IMR-90 (cell line): ENCODE data around the gene MYOF. TPM values are rescaled to one million over a fixed set of nuclear protein-coding genes. Genes with fewer than 3 reads are reported as not detected.

Experiments used
- ATAC-seq: fragments of 200-7000 bp; cut with Tn5 transposase; 2 replicates; pipeline ENCODE4 v1.9.1; 2020; ENCODE audit warnings: low read depth, mild to moderate bottlenecking, moderate library complexity
- BruUV-seq: library from RNA; stranded (reverse); fragments of 400-500 nt; replicated peaks from 2 replicates; lab custom pipeline; 2021; lab: Mats Ljungman, UMichigan
- CTCF ChIA-PET: fragments of 300-600 bp; formaldehyde crosslinking; extraction: SDS; loops from one replicate; lab custom pipeline; 2021; ENCODE audit warnings: antibody characterized with exemption; lab: Yijun Ruan, JAX
- POLR2A ChIA-PET: fragments of 300-600 bp; sonication (Branson Sonifier 250); formaldehyde crosslinking; loops from one replicate; lab custom pipeline; 2022; ENCODE audit warnings: antibody characterized with exemption; ENCODE audit not compliant: unreplicated experiment; lab: Charles Lee
- DNase-seq: peaks from one replicate; pipeline ENCODE4 v3.0.0; 2013
- H2AFZ ChIP-seq: replicated peaks from 2 replicates; pipeline ENCODE3; 2013; ENCODE audit warnings: low read length, mild to moderate bottlenecking; ENCODE audit not compliant: poor library complexity
- H2AK5ac ChIP-seq: 2 replicates; pipeline ENCODE4 v1.6.1; 2013; ENCODE audit warnings: low read depth, low read length, inconsistent platforms
- H2AK9ac ChIP-seq: replicated peaks from 2 replicates; pipeline ENCODE3; 2013; ENCODE audit warnings: mild to moderate bottlenecking, low read depth, low read length, moderate library complexity; ENCODE audit not compliant: poor library complexity
- H2BK120ac ChIP-seq: 2 replicates; pipeline ENCODE4 v1.6.1; 2013; ENCODE audit warnings: low read depth, low read length, inconsistent platforms
- H2BK15ac ChIP-seq: 3 replicates; pipeline ENCODE4 v1.6.1; 2013; ENCODE audit warnings: low read depth, low read length, inconsistent platforms
- H2BK20ac ChIP-seq: 2 replicates; pipeline ENCODE4 v1.6.1; 2013; ENCODE audit warnings: low read depth, mild to moderate bottlenecking, inconsistent platforms, low read length, moderate library complexity
- H2BK5ac ChIP-seq: 2 replicates; pipeline ENCODE4 v1.6.1; 2013; ENCODE audit warnings: mild to moderate bottlenecking, low read depth, low read length, inconsistent platforms; ENCODE audit not compliant: poor library complexity, severe bottlenecking
- H3K14ac ChIP-seq: replicated peaks from 2 replicates; pipeline ENCODE4 v1.6.1; 2013; ENCODE audit warnings: low read depth, low read length, inconsistent platforms
- H3K18ac ChIP-seq: 2 replicates; pipeline ENCODE4 v1.6.1; 2013; ENCODE audit warnings: low read depth, low read length, control low read depth
- H3K23ac ChIP-seq: 2 replicates; pipeline ENCODE4 v1.6.1; 2013; ENCODE audit warnings: low read depth, low read length, inconsistent platforms
- H3K27ac ChIP-seq: 2 replicates; pipeline ENCODE4 v1.5.1; 2013; ENCODE audit warnings: mild to moderate bottlenecking, control low read depth, low read length; ENCODE audit not compliant: insufficient read depth
- H3K27me3 ChIP-seq: 2 replicates; pipeline ENCODE4 v1.6.1; 2013; ENCODE audit warnings: low read length; ENCODE audit not compliant: control insufficient read depth, insufficient read depth
- H3K36me3 ChIP-seq: 2 replicates; pipeline ENCODE4 v1.6.1; 2013; ENCODE audit warnings: low read length, mixed read lengths; ENCODE audit not compliant: control insufficient read depth, insufficient read depth
- H3K4ac ChIP-seq: 2 replicates; pipeline ENCODE4 v1.6.1; 2013; ENCODE audit warnings: low read depth, low read length, inconsistent platforms
- H3K4me1 ChIP-seq: 2 replicates; pipeline ENCODE4 v1.6.1; 2013; ENCODE audit warnings: low read length, mixed read lengths; ENCODE audit not compliant: control insufficient read depth, insufficient read depth
- H3K4me2 ChIP-seq: 2 replicates; pipeline ENCODE4 v1.6.1; 2013; ENCODE audit warnings: low read depth, mild to moderate bottlenecking, control low read depth, low read length, moderate library complexity
- H3K4me3 ChIP-seq: 2 replicates; pipeline ENCODE4 v1.5.1; 2013; ENCODE audit warnings: low read depth, mild to moderate bottlenecking, control low read depth, low read length, moderate library complexity; ENCODE audit not compliant: insufficient read depth
- H3K56ac ChIP-seq: 2 replicates; pipeline ENCODE4 v1.6.1; 2013; ENCODE audit warnings: low read length, inconsistent platforms; ENCODE audit not compliant: insufficient read depth; ENCODE audit errors: extremely low read depth
- H3K79me1 ChIP-seq, 2 experiments: 2 replicates each; pipeline ENCODE4 v1.6.1; 2013; ENCODE audit warnings: low read length in 2 of 2, inconsistent platforms in 1 of 2, low read depth in 1 of 2
- H3K9ac ChIP-seq: 2 replicates; pipeline ENCODE4 v1.6.1; 2013; ENCODE audit warnings: low read depth, low read length, control low read depth
- H3K9me1 ChIP-seq: 2 replicates; pipeline ENCODE4 v1.6.1; 2013; ENCODE audit warnings: low read length, inconsistent platforms; ENCODE audit not compliant: insufficient read depth
- H3K9me3 ChIP-seq: 2 replicates; pipeline ENCODE4 v1.6.1; 2013; ENCODE audit warnings: low read length; ENCODE audit not compliant: control insufficient read depth, insufficient read depth
- H4K20me1 ChIP-seq: 2 replicates; pipeline ENCODE4 v1.6.1; 2013; ENCODE audit warnings: low read length, inconsistent platforms; ENCODE audit not compliant: insufficient read depth
- H4K5ac ChIP-seq: 2 replicates; pipeline ENCODE4 v1.6.1; 2013; ENCODE audit warnings: mild to moderate bottlenecking, low read depth, low read length, control low read depth
- H4K8ac ChIP-seq, 2 experiments: 2 replicates each; pipeline ENCODE4 v1.6.1; 2013; ENCODE audit warnings: low read depth in 2 of 2, low read length in 2 of 2, control low read depth in 1 of 2, inconsistent platforms in 1 of 2
- H4K91ac ChIP-seq: 2 replicates; pipeline ENCODE4 v1.6.1; 2013; ENCODE audit warnings: low read depth, low read length, inconsistent platforms; ENCODE audit not compliant: insufficient read depth
- BHLHE40 ChIP-seq: fragments of 150-350 bp; IDR thresholded peaks from 2 replicates; pipeline ENCODE4 v1.6.1; 2016; ENCODE audit warnings: mild to moderate bottlenecking, low read depth, low read length
- CEBPB ChIP-seq: IDR thresholded peaks from 2 replicates; pipeline ENCODE4 v1.6.1; 2012; ENCODE audit warnings: low read depth, low read length, improper control_type of control experiment
- CHD1 ChIP-seq: IDR thresholded peaks from 2 replicates; pipeline ENCODE4 v1.6.1; 2012; ENCODE audit warnings: low read depth, low read length, improper control_type of control experiment
- FOS ChIP-seq: fragments of 150-350 bp; IDR thresholded peaks from 2 replicates; pipeline ENCODE4 v1.6.1; 2016; ENCODE audit warnings: low read depth, low read length
- MAFK ChIP-seq: IDR thresholded peaks from 2 replicates; pipeline ENCODE4 v1.6.1; 2012; ENCODE audit warnings: low read depth, low read length, improper control_type of control experiment
- MAZ ChIP-seq: IDR thresholded peaks from 2 replicates; pipeline ENCODE4 v1.6.1; 2012; ENCODE audit warnings: low read depth, mild to moderate bottlenecking, low read length, improper control_type of control experiment, moderate library complexity, borderline replicate concordance
- NFE2L2 ChIP-seq: fragments of 150-350 bp; IDR thresholded peaks from 2 replicates; pipeline ENCODE4 v1.6.1; 2016; ENCODE audit warnings: low read depth, mild to moderate bottlenecking, low read length
- POLR2A ChIP-seq: IDR thresholded peaks from 2 replicates; pipeline ENCODE4 v1.6.1; 2012; ENCODE audit warnings: mild to moderate bottlenecking, low read depth, low read length
- RAD21 ChIP-seq: IDR thresholded peaks from 2 replicates; pipeline ENCODE4 v1.6.1; 2012; ENCODE audit warnings: low read length, improper control_type of control experiment
- RCOR1 ChIP-seq: IDR thresholded peaks from 2 replicates; pipeline ENCODE4 v1.6.1; 2012; ENCODE audit warnings: mild to moderate bottlenecking, low read length, improper control_type of control experiment; ENCODE audit not compliant: insufficient replicate concordance
- RFX5 ChIP-seq: IDR thresholded peaks from 2 replicates; pipeline ENCODE4 v1.8.0; 2012; ENCODE audit warnings: low read depth, mild to moderate bottlenecking, low read length, moderate library complexity
- SMC3 ChIP-seq: fragments of 150-350 bp; IDR thresholded peaks from 2 replicates; pipeline ENCODE4 v1.6.1; 2016; ENCODE audit warnings: low read depth, mild to moderate bottlenecking, antibody characterized with exemption, low read length, moderate library complexity
- WGBS, 2 experiments: methylation state at CpG; one replicate each; pipeline versions ENCODE4 v1.1.5 to v1.1.7; 2013; ENCODE audit warnings: missing lambda C conversion rate in 2 of 2; ENCODE audit not compliant: insufficient read length in 1 of 2; ENCODE audit errors: extremely low coverage in 2 of 2; 5-methylcytosine and 5-hydroxymethylcytosine counted together
- dilution Hi-C: fragments of 300-500 bp; cut with HindIII; formaldehyde crosslinking; loops from one replicate; pipeline ENCODE4 v1.14.3; 2018; ENCODE audit warnings: low sequenced_read_pairs; ENCODE audit not compliant: unreplicated experiment
- in situ Hi-C: fragments of 300-500 bp; cut with MboI; formaldehyde crosslinking; loops from 3 replicates; pipeline ENCODE4 v1.14.3; 2019; ENCODE audit warnings: low sequenced_read_pairs, inconsistent platforms, mixed read lengths
- intact Hi-C: fragments of 100-400 bp; cut with micrococcal nuclease; formaldehyde crosslinking; loops from 2 replicates; pipeline ENCODE4 v1.10.0; 2022
- polyA plus RNA-seq, 3 experiments: library from polyadenylated mRNA; depleted of rRNA; stranded (reverse); fragments of >200 nt; gene quantifications; 2 replicates each; pipeline ENCODE4 v1.2.3, GENCODE V29; 2012; ENCODE audit warnings: low replicate concordance in 1 of 3
- total RNA-seq: library from RNA; depleted of rRNA; stranded (reverse); fragments of >200 nt; gene quantifications from 2 replicates; pipeline ENCODE4 v1.2.3, GENCODE V29; 2012
- TF ChIP-seq, protein P1 (sequence below): fragments of 150-350 bp; IDR thresholded peaks from 2 replicates; pipeline ENCODE4 v1.6.1; 2016; ENCODE audit warnings: low read depth, mild to moderate bottlenecking, low read length, moderate library complexity, borderline replicate concordance
- TF ChIP-seq, protein P2 (sequence below): fragments of 150-350 bp; IDR thresholded peaks from 2 replicates; pipeline ENCODE4 v1.6.1; 2017; ENCODE audit warnings: mild to moderate bottlenecking, antibody characterized with exemption, low read length, low read depth
- TF ChIP-seq, protein P3 (sequence below): conservative IDR thresholded peaks from 2 replicates; pipeline ENCODE4 v1.5.1; 2012; ENCODE audit warnings: mild to moderate bottlenecking, low read depth, low read length, improper control_type of control experiment

Gene MYOF
- total and polyA plus RNA-seq, 2 of the 4 experiments (the other 2 are of a cell fraction) = 221 to 281 TPM

DNA sequence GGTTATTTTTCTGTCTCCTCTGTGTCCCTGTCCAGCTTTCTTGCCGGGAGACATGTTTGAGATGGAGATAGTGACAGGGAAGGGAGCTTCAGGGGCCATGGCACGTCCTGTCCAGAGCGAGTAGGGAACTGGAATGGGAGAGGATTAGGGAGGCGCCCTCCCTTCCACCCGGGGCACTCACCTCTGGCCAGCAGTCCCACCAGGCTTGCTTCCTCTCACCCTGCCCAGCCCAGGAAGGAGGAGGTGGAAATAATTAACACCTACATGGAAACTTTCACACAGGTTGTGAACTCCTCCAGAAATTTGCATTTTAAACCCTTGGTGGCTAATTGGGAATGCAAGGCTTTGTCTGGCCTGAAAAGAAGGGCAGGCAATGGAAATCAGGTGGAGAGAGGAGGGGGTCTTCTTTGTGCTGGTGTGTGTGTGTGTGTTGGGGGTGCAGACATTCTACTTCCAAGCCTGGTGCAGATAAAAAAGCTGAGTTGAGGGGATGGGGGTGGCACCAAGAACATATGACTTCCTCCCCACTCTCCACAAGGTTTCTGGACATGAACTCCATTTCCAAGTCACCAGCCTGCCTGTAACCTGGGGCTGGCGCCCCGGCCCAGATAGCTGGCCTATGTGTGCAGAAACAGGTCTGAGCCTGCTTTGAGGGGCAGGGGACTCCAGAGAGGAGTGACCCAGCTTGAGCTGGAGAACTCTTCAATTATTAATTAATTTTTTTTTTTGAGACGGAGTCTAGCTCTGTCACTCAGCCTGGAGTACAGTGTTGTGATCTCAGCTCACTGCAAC is 209.1 kb downstream of the MYOF start:
- ChIA-PET POLR2A (no interaction called here), CTCF (interaction anchor here (0.6 kb wide), 1 partner anchor 109 kb away, joined by 3 read pairs; no protein-coding TSS in a partner anchor)
- no peaks in the 10 kb centered on the region for H3K9me1 ChIP-seq
- no peak overlapping the region for H3K18ac ChIP-seq
- H3K4me2 ChIP-seq = no peak overlapping the region
- H4K8ac ChIP-seq = no peak overlapping the region
- H3K23ac ChIP-seq = no peak overlapping the region
- no peak overlapping the region for H3K4me3 ChIP-seq
- no peak overlapping the region for H3K4ac ChIP-seq
- intact Hi-C loops (no loop called here), dilution Hi-C loops (no loop called here), in situ Hi-C loops (no loop called here)
- ATAC-seq = no peak
- no peak for DNase-seq
- H4K91ac ChIP-seq = no peak overlapping the region
- H3K9ac ChIP-seq = no peak overlapping the region
- H3K27me3 ChIP-seq = peaks cover 17% of the 10 kb centered on the region
- H3K14ac ChIP-seq = no peak overlapping the region
- no peak overlapping the region for H2BK5ac ChIP-seq
- no peak overlapping the region for H2AK9ac ChIP-seq
- no peak overlapping the region for H2AFZ ChIP-seq
- no peak overlapping the region for H2AK5ac ChIP-seq
- H4K20me1 ChIP-seq = no peaks in the 10 kb centered on the region
- H2BK15ac ChIP-seq = no peak overlapping the region
- no peak overlapping the region for H2BK20ac ChIP-seq
- peaks cover 4% of the 10 kb centered on the region for H3K9me3 ChIP-seq
- no peak overlapping the region for H3K27ac ChIP-seq
- no peak overlapping the region for H3K56ac ChIP-seq
- no peak overlapping the region for H2BK120ac ChIP-seq
- H4K5ac ChIP-seq = no peak overlapping the region
- H3K79me1 ChIP-seq = no peaks in the 10 kb centered on the region
- no peaks in the 10 kb centered on the region for H3K36me3 ChIP-seq
- WGBS, 2 experiments = 0% methylated on average over 1 of the region's 8 CpGs; no CpG with 5 or more reads in 1 of the 2 experiments
- H3K4me1 ChIP-seq = no peaks in the 10 kb centered on the region
- no TSS peak for BruUV-seq
- TF ChIP-seq POLR2A (no peak), RCOR1 (no peak), MAZ (no peak), BHLHE40 (no peak), MAFK (no peak), NFE2L2 (no peak), RAD21 (no peak), FOS (no peak), CEBPB (no peak), SMC3 (no peak), CHD1 (no peak), RFX5 (no peak)
- TF ChIP-seq, protein P1, sequence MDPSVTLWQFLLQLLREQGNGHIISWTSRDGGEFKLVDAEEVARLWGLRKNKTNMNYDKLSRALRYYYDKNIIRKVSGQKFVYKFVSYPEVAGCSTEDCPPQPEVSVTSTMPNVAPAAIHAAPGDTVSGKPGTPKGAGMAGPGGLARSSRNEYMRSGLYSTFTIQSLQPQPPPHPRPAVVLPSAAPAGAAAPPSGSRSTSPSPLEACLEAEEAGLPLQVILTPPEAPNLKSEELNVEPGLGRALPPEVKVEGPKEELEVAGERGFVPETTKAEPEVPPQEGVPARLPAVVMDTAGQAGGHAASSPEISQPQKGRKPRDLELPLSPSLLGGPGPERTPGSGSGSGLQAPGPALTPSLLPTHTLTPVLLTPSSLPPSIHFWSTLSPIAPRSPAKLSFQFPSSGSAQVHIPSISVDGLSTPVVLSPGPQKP = no peak
- TF ChIP-seq, protein P2, sequence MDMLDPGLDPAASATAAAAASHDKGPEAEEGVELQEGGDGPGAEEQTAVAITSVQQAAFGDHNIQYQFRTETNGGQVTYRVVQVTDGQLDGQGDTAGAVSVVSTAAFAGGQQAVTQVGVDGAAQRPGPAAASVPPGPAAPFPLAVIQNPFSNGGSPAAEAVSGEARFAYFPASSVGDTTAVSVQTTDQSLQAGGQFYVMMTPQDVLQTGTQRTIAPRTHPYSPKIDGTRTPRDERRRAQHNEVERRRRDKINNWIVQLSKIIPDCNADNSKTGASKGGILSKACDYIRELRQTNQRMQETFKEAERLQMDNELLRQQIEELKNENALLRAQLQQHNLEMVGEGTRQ = no peak
- TF ChIP-seq, protein P3, sequence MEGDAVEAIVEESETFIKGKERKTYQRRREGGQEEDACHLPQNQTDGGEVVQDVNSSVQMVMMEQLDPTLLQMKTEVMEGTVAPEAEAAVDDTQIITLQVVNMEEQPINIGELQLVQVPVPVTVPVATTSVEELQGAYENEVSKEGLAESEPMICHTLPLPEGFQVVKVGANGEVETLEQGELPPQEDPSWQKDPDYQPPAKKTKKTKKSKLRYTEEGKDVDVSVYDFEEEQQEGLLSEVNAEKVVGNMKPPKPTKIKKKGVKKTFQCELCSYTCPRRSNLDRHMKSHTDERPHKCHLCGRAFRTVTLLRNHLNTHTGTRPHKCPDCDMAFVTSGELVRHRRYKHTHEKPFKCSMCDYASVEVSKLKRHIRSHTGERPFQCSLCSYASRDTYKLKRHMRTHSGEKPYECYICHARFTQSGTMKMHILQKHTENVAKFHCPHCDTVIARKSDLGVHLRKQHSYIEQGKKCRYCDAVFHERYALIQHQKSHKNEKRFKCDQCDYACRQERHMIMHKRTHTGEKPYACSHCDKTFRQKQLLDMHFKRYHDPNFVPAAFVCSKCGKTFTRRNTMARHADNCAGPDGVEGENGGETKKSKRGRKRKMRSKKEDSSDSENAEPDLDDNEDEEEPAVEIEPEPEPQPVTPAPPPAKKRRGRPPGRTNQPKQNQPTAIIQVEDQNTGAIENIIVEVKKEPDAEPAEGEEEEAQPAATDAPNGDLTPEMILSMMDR = no peak
